Measurements from ENCODE around the gene CCDC102A. TPM values are rescaled to one million over a fixed set of nuclear protein-coding genes. Genes with fewer than 3 reads are reported as not detected.

Gene CCDC102A
- total and polyA plus RNA-seq, 9 of the 15 experiments (the other 6 are each of a cell fraction or from before 2014, with no cell fraction given), result 0.03 to 4.9 (median 1.4) TPM

- POLR2A ChIA-PET, result interaction anchor here (0.7 to 1.2 kb wide), 2 partner anchors 10 to 34 kb away, joined by 3 to 4 read pairs; no protein-coding TSS in a partner anchor
Observed at GRCh38 chr16:57482845-57483545, 53.4 kb downstream of the CCDC102A start.

More at GRCh38 chr16:57482845-57483545, 53.4 kb downstream of the CCDC102A start:
- Histone ChIP-seq H3K27ac (ENCODE audit: extremely low read depth, low read depth, low read length) (no peak overlapping the region), H3K79me2 (ENCODE audit: control insufficient read depth, insufficient read depth, low read length) (no peaks in the 10 kb centered on the region), H3K4me2 (ENCODE audit: insufficient read depth, low read length) (no peak overlapping the region), H4K20me1 (replicated peaks; ENCODE audit: control insufficient read depth, insufficient read depth, low read length) (no peaks in the 10 kb centered on the region), H3K4me1 (replicated peaks in 1 of 2; ENCODE audit: control insufficient read depth in 2 of 2, insufficient read depth in 2 of 2, low read length in 2 of 2) (peaks cover 17 to 57% of the 10 kb centered on the region in 2 experiments; a peak in 4 of 5 replicates), H3K36me3 (ENCODE audit: control insufficient read depth, insufficient read depth, low read length) (no peaks in the 10 kb centered on the region), H3K9me1 (ENCODE audit: control insufficient read depth, insufficient read depth, low read length) (no peaks in the 10 kb centered on the region), H3K4me3 (no peak overlapping the region), H3K9me3 (replicated peaks; ENCODE audit: control insufficient read depth, insufficient read depth, low read depth, low read length) (no peaks in the 10 kb centered on the region), H3K9ac (ENCODE audit: insufficient read depth in 1 of 2, low read depth in 2 of 2, low read length in 2 of 2) (no peak overlapping the region), H3K27me3 (ENCODE audit: control insufficient read depth in 2 of 2, insufficient read depth in 2 of 2, low read length in 2 of 2) (no peaks in the 10 kb centered on the region), H2AFZ (ENCODE audit: low read depth, low read length) (no peak overlapping the region)
- 74% methylated on average over 13 of the region's 14 CpGs for WGBS (ENCODE audit: insufficient coverage, low coverage, missing lambda C conversion rate)
- intact Hi-C loops (cut with micrococcal nuclease), result no loop called here
- ATAC-seq (no peak), FAIRE-seq (no peak), DNase-seq (ENCODE audit: extremely low read depth in 1 of 4, low spot score in 3 of 4) (no peak)
- CTCF ChIA-PET (ENCODE audit: low intra/inter-chr PET ratio), result no interaction called here
- no peak for TF ChIP-seq FOXP4 (CRISPR knock-in tag; IDR thresholded peaks at IDR 0.05; ENCODE audit: borderline replicate concordance)
- no peak for TF ChIP-seq NFYB (IDR thresholded peaks at IDR 0.05; ENCODE audit: extremely low read depth, insufficient read length)
- TF ChIP-seq ZBTB49 (CRISPR knock-in tag; IDR thresholded peaks at IDR 0.05; ENCODE audit: borderline replicate concordance), result no peak
- no peak for TF ChIP-seq TFE3 (CRISPR knock-in tag; IDR thresholded peaks at IDR 0.05)
- TF ChIP-seq ETS2 (tag; IDR thresholded peaks at IDR 0.05; ENCODE audit: borderline replicate concordance, poor library complexity, severe bottlenecking), result no peak
- no peak for TF ChIP-seq ZNF274 (IDR thresholded peaks at IDR 0.05; ENCODE audit: borderline replicate concordance, low read depth, low read length)
- in situ Hi-C loops (cut with MboI), result no loop called here
- no TSS peak for BruUV-seq (replicated peaks)

Measured in K562 (cell line).